ENCODE results near the gene TRIM4.
"Not testable (repeated sequence)": the region's sequence is repeated elsewhere in the genome, so short reads cannot be mapped to it uniquely, and the experiment has no call there.

Gene TRIM4

DNA sequence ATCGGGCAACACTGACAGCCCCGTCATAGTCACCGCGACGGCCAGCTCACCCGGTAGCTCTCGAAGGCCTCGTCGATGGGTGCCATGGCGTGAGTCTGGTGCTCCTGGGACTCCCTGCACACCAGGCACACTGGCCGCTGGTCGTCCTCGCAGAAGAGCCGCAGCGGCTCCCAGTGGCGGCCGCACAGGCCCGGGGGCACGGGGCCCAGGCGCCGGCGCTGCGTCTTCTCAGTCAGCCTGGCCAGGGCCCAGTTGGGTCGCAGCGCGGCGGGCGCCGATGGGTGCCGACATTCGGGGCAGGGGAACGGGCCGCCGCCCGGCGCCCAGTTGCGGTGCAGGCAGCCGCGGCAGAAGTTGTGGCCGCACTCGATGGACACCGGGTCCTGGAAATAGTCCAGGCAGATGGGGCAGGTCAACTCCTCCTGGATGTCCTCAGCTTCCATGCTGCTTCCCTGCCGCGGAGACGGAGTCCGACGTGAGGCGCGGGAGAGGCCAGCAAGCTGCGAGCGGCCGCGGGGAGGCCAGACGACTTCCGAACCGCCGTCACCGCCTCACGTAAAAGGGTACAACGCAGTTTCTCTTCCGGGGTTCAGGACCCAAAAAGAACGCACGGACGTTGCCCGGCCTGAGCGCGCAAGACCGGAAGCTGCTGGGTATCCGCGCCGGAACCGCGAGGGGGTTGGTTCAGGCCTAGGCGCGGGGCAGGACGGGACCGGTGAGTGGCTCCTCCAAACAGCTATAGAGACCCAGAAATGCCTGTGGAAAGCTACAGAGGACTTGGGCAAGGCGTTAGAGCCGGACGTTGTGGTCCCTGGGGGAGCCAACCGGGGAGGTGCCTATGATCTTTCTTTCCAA is at the start of gene TRIM4:
TSS of gene TRIM4 (minus strand) at position 572 of the 855 bp plus-strand sequence. CDS start at position 443, 129 bp downstream.
- DNase-seq (ENCODE audit: low read depth), result peak; percentile 93

GRCh38 chr7:99958564-99959227 is 39.4 kb upstream of the TRIM4 start:
- no peak for DNase-seq (ENCODE audit: low read depth)
- no peak overlapping the region for H3K4me3 ChIP-seq (ENCODE audit: low read length)
- TF ChIP-seq CTCF (conservative IDR thresholded peaks at IDR 0.05; ENCODE audit: low read length), result no peak

More for the DNA sequence above, at the start of gene TRIM4:
- TF ChIP-seq CTCF (conservative IDR thresholded peaks at IDR 0.05; ENCODE audit: low read length), result 0 out of 2 replicates have a peak, but pooled peaks have one; percentile 1
- H3K4me3 ChIP-seq (ENCODE audit: low read length), result peak within 1 kb of the TSS; percentile 89

GRCh38 chr7:99955247-99955646 is 35.9 kb upstream of the TRIM4 start:
- H3K4me3 ChIP-seq (ENCODE audit: low read length), result no peak overlapping the region
- DNase-seq (ENCODE audit: low read depth), result no peak
- no peak for TF ChIP-seq CTCF (conservative IDR thresholded peaks at IDR 0.05; ENCODE audit: low read length)

DNA sequence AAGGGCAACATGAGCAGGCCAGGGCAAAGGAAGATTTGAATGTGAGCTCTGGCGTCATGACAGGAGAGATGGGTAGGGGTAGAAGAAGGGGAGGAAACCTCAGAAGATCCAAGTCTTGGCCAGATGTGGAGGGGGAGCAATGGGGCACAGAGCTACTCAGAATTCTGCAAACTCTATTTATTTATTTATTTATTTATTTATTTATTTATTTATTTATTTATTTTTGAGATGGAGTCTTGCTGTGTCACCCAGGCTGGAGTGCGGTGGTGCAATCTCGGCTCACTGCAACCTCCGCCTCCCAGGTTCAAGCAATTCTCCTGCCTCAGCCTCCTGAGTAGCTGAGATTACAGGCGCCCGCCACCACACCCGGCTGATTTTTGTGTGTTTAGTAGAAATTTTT is 35.3 kb upstream of the TRIM4 start:
- DNase-seq (ENCODE audit: low read depth), result not testable (repeated sequence)

GRCh38 chr7:99953649-99954048 is 34.3 kb upstream of the TRIM4 start:
- TF ChIP-seq CTCF (conservative IDR thresholded peaks at IDR 0.05; ENCODE audit: low read length), result no peak
- no peak overlapping the region for H3K4me3 ChIP-seq (ENCODE audit: low read length)
- DNase-seq (ENCODE audit: low read depth), result peak; percentile 88

More for the DNA sequence above, 35.3 kb upstream of the TRIM4 start:
- H3K4me3 ChIP-seq (ENCODE audit: low read length), result not testable (repeated sequence)

DNA sequence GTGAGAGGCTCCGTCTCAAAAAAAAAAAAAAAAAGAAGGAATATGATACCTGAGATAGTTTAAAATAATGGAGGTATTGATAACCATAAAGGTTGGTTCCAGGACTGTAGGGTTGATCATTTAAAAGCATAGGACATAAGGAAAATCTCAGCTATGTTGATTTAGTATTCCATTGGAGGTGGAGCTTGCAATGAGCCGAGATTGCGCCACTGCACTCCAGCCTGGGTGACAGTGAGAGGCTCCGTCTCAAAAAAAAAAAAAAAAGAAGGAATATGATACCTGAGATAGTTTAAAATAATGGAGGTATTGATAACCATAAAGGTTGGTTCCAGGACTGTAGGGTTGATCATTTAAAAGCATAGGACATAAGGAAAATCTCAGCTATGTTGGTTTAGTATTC is 33.3 kb upstream of the TRIM4 start:
- not testable (repeated sequence) for H3K4me3 ChIP-seq (ENCODE audit: low read length); DNase-seq (ENCODE audit: low read depth)

DNA sequence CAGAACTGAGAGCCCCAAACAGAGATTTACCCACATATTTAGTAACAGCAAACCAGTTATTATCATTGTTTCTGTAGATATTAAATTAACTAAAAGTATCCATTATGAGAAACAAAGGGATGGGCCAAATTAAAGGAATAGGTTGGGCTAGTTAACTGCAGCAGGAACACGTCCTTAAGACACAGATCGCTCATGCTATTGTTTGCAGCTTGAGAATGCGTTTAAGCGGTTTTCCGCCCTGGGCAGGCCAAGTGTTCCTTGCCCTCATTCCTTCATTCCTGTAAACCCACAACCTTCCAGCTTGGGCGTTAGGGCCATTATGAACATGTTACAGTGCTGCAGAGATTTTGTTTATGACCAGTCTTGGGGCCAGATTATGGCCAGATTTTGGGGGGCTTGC is 31.5 kb upstream of the TRIM4 start:
- H3K4me3 ChIP-seq (ENCODE audit: low read length); DNase-seq (ENCODE audit: low read depth): not testable (repeated sequence)

DNA sequence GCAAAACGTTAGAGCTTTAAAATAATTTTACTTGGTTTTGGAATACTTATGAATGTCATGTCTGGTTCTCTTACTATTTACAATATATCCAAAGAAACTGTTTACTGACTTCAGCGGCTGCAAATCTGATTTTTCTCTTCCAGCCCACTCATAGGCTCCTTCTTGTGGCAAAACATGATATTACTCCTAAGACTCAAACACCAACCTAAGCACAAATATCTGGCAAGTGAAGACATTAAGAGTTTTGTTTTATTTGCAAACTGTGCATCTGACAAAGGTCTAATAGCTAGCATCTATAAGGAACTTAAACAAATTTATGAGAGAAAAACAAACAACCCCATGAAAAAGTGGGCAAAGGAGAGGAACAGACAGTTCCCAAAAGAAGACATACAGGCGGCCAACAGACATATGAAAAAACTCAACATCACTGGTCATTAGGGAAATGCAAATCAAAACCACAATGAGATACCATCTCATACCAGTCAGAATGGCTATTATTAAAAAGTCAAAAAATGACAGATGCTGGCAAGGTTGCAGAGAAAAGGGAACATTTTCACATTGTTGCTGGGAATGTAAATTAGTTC is 30.4 kb upstream of the TRIM4 start:
- peak; percentile 52 for TF ChIP-seq CTCF (conservative IDR thresholded peaks at IDR 0.05; ENCODE audit: low read length)
- no peak overlapping the region for H3K4me3 ChIP-seq (ENCODE audit: low read length)
- DNase-seq (ENCODE audit: low read depth), result peak; percentile 13
